Testis (tissue), 2 donors: Measurements from ENCODE around the gene MDM4.

Experiments used
- CTCF ChIP-seq, 3 experiments: fragments of 450-650 bp in 2 of 3; fragments of 200-600 bp in 1 of 3; sonication (generic) in 1 of 3; IDR thresholded peaks; one replicate each; pipeline ENCODE4 v1.5.1; 2016 to 2019; ENCODE audit warnings: antibody characterized with exemption in 3 of 3, mild to moderate bottlenecking in 2 of 3, moderate library complexity in 1 of 3
- POLR2A ChIP-seq: fragments of 450-650 bp; IDR thresholded peaks from one replicate; pipeline ENCODE4 v1.6.1; 2017; ENCODE audit warnings: antibody characterized with exemption, mild to moderate bottlenecking, moderate library complexity

GRCh38 chr1:204602871-204603542, 86.8 kb downstream of the MDM4 start:
- TF ChIP-seq CTCF (IDR thresholded peaks at IDR 0.05): no peak
- TF ChIP-seq POLR2A: no peak
